ENCODE results near the gene CCNYL1.

DNA sequence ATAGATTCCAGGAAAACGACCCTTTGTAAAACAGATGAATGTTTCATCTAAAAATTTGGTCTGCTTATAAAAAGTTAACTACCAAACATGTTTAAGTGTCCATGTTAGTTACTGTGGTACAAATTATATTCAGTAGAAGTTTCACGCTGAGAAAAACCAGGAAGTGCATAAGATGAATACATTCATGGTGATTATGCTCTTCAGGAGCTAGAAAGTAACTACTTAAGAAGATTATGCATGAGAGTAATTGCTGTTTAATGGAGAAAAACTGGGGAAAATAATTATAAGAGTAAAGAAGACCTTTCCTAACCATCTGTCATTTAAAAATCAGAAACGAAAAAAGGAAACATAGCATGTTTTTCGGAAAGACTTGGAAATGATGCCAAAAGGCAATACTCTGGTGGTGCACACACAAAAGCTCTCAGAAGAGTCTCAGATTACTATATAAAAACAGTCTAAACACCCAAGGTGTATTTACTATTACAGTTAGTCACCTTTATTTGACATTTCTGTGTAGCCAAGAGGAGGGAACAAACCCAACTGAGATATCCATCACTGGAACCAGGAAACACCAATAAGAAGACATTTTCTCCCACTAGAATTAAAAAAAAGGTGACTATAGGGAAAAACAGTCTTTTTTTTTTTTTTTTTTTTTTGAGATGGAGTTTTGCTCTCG, 47.4 kb upstream of the CCNYL1 start:
- TF ChIP-seq TAF1 (IDR thresholded peaks at IDR 0.05; ENCODE audit: low read depth, low read length) (no peak), POLR2A (IDR thresholded peaks at IDR 0.05; ENCODE audit: low read depth, low read length) (peak; percentile 57; the same call in 1 of the 2 replicates), POLR2AphosphoS5 (IDR thresholded peaks at IDR 0.05; ENCODE audit: low read depth, low read length) (no peak), POU2F2 (IDR thresholded peaks at IDR 0.05; ENCODE audit: low read depth, low read length) (no peak)

All from GM12891 (cell line).